HG03045 (cell line): Measurements from ENCODE around the gene CDHR2.
"Not testable (repeated sequence)": the region's sequence is repeated elsewhere in the genome, so short reads cannot be mapped to it uniquely, and the experiment has no call there.

Experiments
- ATAC-seq: cut with Tn5 transposase; IDR thresholded peaks from one replicate; pipeline ENCODE4 v1.9.1; 2021; ENCODE audit warnings: mild to moderate bottlenecking, moderate library complexity; ENCODE audit not compliant: unreplicated experiment

The CDHR2 gene

DNA sequence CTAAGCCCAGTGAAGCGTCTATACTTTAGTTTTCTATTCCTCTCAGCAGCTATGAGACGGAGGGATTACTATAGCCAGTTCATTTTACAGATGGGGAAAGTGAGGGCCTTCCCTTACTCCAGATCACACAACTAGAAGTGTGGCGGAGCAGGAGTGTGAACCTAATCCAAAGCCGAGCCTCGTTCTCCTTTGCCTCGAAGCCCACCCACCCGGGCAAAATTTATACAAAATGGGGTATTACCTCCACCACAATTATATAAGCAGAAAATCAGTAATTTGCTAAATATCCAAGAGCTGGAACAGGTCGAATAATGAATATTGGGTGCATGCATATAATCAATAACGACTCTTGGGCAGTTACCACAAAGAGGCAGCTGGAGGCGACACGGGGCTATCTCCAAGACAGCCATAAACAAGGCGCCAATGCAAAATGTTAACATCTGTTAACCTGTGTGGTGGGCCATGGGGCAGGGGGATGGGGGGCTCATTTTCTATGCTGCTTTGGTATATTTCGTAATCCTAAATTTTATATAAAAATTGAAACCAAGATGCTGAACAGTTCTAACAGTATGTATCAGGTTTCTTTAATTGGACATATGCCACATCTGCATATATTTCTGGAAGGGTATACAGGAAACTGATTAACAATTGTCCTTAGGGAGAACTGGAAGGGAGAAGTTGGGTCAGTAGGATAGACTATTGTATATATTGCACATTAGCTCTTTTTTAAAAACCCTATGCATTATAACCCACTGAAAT, 10.7 kb upstream of the CDHR2 start:
- no peak for ATAC-seq

- ATAC-seq, result no peak
Observed at GRCh38 chr5:176538989-176539384, 10.2 kb upstream of the CDHR2 start.

GRCh38 chr5:176540476-176540899, 8.7 kb upstream of the CDHR2 start:
- ATAC-seq, result no peak

- ATAC-seq, result no peak
Observed at GRCh38 chr5:176540956-176541337, 8.2 kb upstream of the CDHR2 start.

DNA sequence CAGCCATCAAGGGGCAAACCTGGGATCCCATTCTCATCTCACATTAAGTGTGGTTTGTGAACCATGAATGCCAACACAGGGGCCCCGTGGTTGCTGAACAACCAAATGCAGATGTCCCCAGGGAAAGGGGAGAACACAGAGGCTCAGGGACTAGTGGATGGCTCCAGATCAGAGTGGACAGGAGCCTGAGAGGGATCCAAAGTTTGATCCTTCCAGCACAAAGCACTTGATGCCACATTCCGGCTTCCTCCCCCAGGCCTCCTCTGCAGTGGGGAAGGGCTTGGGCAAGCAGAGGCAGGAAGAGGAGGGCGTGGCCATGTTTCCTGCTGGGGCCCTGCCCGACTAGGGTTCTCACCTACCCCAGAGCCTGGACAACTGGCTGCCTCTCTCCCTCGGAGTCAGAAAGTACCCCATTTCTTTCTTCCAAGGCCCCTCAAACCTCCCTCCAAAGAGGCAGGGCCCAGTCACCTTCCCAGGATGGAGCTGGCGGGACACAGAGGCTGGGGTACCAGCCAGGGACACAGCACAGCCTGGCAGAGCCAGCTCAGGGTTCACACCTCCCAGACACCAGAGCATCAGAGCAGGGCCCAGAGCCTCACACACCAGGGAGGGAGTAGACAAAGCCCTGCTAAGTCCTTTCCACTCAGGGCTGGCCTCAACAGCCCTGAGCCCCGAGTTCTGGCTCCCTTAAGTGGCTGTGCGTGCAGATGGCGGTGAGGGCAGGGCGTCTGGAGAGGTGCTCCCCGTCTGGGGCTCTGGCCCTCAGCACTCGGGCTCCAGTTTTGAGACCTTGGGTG, 7.6 kb upstream of the CDHR2 start:
- ATAC-seq, result no peak

- no peak for ATAC-seq
Observed at GRCh38 chr5:176542135-176542595, 7.0 kb upstream of the CDHR2 start.

DNA sequence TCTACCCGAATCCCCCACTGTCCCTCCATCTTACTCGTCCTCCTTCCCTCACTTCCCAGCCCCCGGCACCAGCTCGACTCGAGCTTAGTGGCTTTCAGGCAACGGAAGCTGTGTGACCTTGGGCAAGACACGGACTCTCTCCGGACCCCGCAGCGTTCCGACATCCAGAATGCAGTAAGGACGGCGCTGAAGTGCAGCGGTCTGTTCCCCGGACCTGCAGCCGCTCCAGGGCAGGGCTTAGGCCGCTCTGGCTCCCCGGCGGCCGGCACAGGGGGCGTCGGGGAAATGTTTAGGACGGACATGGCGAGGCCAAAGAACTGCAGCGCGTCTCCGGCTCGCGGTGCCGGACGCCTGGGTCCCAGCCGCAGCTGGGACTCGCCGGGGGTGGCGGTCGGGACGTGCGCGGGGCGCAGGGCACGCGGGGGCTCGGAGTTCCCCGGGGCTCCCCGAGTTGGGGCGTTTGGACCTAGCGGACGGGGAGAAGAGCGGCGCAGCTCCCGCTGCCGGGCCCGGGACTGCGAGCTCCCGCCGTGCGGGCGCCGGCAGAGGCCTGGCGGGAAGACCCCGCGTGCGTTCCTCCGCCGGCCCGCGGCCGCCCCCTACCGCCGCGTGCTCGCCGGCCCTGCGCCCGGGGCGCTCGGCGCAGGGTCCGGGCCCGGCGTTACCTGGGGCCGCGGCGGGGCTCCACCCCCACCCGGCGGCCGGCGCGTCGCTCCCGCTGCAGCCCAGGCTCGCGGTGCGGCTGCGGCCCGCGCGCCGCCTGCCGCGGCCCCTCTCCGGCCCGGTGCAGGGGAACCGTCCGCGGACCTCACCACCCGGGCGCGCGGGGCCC, 6.3 kb upstream of the CDHR2 start:
- ATAC-seq, result peak; percentile 51

GRCh38 chr5:176543428-176544182, 5.5 kb upstream of the CDHR2 start:
- ATAC-seq, result peak; percentile 64

- no peak for ATAC-seq
Observed at GRCh38 chr5:176545388-176545736, 3.8 kb upstream of the CDHR2 start.

GRCh38 chr5:176545737-176546509, 3.2 kb upstream of the CDHR2 start:
- no peak for ATAC-seq

- ATAC-seq, result no peak
Observed at GRCh38 chr5:176547802-176548201, 1.3 kb upstream of the CDHR2 start.

DNA sequence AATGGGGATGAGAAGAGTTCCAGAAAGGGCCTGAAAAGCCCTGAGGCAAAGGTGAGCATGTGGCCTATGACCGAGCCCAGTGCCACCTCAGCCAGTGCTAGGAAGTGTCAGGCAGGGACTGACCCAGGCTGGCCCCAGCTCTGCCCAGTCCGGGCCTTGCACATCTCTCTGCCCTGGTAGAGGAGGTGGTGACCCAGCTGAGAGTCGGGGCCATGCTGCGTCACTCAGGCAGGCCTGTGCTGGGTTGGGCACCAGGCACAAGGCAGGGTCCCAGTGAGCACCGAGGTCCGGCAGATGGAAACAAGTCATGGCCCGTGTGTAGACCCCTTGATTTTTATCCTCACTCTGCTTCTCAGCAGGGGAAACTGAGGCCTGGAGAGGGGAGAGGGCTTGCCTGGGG, 729 bp downstream of the CDHR2 start:
- ATAC-seq, result no peak

GRCh38 chr5:176550275-176550831, 1.2 kb downstream of the CDHR2 start:
- ATAC-seq, result no peak

DNA sequence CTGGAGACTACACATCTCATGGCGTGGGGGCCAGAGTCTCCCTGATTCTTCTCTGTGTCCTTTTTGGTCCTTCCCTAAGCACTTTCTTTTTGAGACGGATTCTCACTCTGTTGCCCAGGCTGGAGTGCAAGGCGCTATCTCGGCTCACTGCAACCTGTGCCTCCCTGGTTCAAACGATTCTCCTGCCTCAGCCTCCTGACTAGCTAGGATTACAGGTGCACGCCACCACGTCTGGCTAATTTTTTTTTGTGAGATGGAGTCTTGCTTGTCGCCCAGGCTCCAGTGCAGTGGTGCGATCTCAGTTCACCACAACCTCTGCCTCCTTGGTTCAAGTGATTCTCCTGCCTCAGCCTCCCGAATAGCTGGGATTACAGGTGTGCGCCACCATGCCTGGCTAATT, 1.8 kb downstream of the CDHR2 start:
- not testable (repeated sequence) for ATAC-seq

DNA sequence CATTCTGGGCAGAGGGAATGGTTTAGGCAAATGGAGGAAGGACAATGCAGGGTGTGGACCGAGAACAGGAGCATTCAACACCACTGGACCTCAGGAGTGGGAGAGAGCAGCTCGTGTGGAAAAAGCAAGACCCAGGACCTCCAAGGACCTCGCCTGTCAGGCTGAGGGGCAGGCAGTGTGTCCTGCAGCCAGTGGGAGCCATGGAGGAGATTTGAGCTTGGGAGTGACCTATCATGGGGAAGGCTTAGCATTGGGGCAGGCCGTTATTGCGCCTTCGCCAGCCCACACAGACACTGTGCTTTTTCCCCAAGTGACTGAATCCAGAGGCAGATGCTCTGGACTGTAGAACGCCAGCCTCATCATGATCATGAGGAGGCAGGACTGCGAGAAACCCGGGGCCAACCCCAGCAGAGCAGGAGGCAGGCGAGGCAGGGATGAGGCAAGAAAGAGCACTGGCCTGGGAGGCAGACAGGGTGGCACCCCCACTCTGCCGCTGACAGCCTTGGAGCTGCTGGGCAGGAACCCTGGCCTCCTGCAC, 3.3 kb downstream of the CDHR2 start:
- no peak for ATAC-seq

DNA sequence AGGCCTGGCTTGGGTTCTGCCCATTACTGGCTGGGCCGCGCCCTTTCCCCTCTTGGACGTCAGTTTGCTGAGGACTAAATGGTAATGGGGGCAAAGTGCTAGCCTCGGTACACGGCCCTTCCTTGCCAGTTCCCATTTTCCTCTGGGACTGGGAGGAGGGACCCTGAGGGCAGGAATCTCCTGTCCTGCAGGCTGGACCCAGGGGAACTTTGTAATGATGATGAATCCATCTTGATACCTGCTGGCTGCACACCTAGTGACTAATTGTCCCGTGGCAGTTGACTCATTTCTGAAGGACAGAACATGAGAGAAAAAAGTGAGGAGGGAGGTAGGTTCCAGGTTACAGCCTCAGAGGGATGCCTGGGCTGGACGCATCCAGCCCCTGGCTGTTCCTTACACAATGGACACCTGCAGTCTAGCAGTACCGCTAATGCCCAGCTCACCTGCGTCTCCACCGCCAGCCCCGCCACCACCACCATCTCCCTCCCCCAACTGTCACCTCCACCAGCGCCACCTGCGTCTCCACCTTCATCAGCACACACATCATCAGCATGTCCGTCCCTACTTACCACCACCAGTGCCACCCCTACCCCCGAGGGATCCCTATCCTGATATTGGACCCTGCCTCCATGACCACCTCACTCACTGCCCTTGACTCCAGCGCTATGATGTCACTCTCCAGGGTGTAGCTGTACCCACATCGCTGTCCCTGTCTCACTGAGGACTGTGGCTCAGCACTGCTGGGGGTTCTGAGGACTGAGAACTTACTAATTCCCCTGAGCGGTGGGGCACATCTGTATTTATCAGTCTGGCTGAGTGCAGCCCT, 4.3 kb downstream of the CDHR2 start:
- ATAC-seq, result no peak

- ATAC-seq, result no peak
Observed at GRCh38 chr5:176557846-176558245, 8.7 kb downstream of the CDHR2 start.

DNA sequence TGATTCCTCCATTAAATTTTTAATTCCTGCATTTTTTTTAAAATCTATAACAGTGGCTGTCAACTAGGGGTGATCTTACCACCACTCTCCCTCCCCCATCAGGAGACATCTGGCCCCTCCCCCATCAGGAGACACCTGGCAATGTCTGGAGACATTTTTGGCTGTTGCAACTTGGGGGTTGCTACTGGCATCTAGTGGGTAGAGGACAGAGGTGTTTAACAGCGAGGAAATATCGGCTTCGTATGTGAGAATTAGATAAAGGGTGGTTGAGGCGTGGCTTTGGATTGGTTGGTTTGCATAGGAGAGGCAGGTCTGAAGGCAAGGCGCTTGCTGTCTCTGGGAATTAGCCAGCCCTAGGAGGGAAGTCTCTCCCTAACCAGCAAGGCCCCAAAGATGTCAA, 10.5 kb downstream of the CDHR2 start:
- no peak for ATAC-seq

- ATAC-seq, result no peak
Observed at GRCh38 chr5:176560364-176560763, 11.2 kb downstream of the CDHR2 start.
